Neural progenitor cell (in vitro differentiated cells): ENCODE data around the gene TRAF1.

ENCODE experiments used
- CTCF ChIP-seq: fragments of 200-600 bp; sonication (generic); IDR thresholded peaks from 2 replicates; pipeline ENCODE4 v1.5.1; 2017; ENCODE audit warnings: antibody characterized with exemption, mild to moderate bottlenecking
- EZH2 ChIP-seq: fragments of 200-600 bp; sonication (generic); IDR thresholded peaks from 2 replicates; pipeline ENCODE4 v1.6.1; 2017; ENCODE audit warnings: antibody characterized with exemption, mild to moderate bottlenecking, moderate library complexity

GRCh38 chr9:120941046-120941770 lies 14.6 kb upstream of the TRAF1 start:
- TF ChIP-seq CTCF: no peak
- TF ChIP-seq EZH2: no peak
